Liver (tissue), 3 donors: ENCODE measurements around the gene SORCS2.

Experiments used
- CTCF ChIP-seq: fragments of 150-350 bp; IDR thresholded peaks from 2 replicates; pipeline ENCODE4 v1.5.1; 2017; ENCODE audit warnings: improper control_type of control experiment, low read depth, low read length; ENCODE audit not compliant: missing input control
- FOXA1 ChIP-seq: IDR thresholded peaks from 2 replicates; pipeline ENCODE4 v1.6.1; 2016; ENCODE audit warnings: antibody characterized with exemption
- JUND ChIP-seq, 2 donors: IDR thresholded peaks; 2 replicates each; pipeline ENCODE4 v1.6.1; 2016; ENCODE audit warnings: antibody characterized with exemption in 2 of 2
- RAD21 ChIP-seq, 2 donors: IDR thresholded peaks; 2 replicates each; pipeline ENCODE4 v1.6.1; 2016; ENCODE audit warnings: antibody characterized with exemption in 2 of 2, mild to moderate bottlenecking in 2 of 2
- SP1 ChIP-seq: IDR thresholded peaks from 2 replicates; pipeline ENCODE4 v1.6.1; 2018; ENCODE audit warnings: antibody characterized with exemption, mild to moderate bottlenecking
- TAF1 ChIP-seq: conservative IDR thresholded peaks from 2 replicates; pipeline ENCODE4 v1.6.1; 2016; ENCODE audit warnings: antibody characterized with exemption, mild to moderate bottlenecking
- TF ChIP-seq, protein P1 (sequence below): IDR thresholded peaks from 2 replicates; pipeline ENCODE4 v1.6.1; 2016; ENCODE audit warnings: antibody characterized with exemption
- TF ChIP-seq, protein P2 (sequence below): IDR thresholded peaks from 2 replicates; pipeline ENCODE4 v1.6.1; 2016; ENCODE audit warnings: antibody characterized with exemption
- donor health status: healthy.
- donor health status: healthy.

DNA sequence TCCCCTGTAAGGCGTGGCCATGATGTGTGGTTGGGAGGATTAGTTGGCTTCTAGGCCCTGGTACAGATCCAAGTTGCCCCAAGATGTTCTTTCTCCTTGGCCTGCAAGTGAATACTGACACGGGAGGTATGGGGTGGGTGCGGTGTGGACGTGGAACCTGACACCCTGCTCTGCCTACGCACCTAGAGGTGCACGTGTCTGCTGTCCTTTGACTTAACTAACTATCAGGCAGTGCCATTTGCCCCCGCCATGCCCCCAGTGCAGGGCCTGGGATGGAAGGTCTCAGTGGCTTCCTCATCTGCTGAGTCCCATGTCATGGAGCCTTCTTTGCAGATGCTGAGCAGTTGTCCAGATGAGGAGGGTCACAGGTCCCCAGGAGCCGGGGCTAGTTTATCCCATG is 151.6 kb downstream of the SORCS2 start:
- TF ChIP-seq CTCF (no peak), RAD21 (IDR thresholded peaks at IDR 0.05) (no peak), JUND (IDR thresholded peaks at IDR 0.05) (no peak), TAF1 (no peak), SP1 (no peak), FOXA1 (no peak)
- TF ChIP-seq, protein P1, sequence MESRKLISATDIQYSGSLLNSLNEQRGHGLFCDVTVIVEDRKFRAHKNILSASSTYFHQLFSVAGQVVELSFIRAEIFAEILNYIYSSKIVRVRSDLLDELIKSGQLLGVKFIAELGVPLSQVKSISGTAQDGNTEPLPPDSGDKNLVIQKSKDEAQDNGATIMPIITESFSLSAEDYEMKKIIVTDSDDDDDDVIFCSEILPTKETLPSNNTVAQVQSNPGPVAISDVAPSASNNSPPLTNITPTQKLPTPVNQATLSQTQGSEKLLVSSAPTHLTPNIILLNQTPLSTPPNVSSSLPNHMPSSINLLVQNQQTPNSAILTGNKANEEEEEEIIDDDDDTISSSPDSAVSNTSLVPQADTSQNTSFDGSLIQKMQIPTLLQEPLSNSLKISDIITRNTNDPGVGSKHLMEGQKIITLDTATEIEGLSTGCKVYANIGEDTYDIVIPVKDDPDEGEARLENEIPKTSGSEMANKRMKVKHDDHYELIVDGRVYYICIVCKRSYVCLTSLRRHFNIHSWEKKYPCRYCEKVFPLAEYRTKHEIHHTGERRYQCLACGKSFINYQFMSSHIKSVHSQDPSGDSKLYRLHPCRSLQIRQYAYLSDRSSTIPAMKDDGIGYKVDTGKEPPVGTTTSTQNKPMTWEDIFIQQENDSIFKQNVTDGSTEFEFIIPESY = no peak
- TF ChIP-seq, protein P2, sequence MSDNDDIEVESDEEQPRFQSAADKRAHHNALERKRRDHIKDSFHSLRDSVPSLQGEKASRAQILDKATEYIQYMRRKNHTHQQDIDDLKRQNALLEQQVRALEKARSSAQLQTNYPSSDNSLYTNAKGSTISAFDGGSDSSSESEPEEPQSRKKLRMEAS = no peak
